HG02763 (cell line): Measurements from ENCODE around the gene NOTCH2NLA.
"Not testable (repeated sequence)": the region's sequence is repeated elsewhere in the genome, so short reads cannot be mapped to it uniquely, and the experiment has no call there.

ENCODE experiments used
- ATAC-seq: cut with Tn5 transposase; IDR thresholded peaks from one replicate; pipeline ENCODE4 v1.9.1; 2021; ENCODE audit warnings: mild to moderate bottlenecking, moderate library complexity; ENCODE audit not compliant: unreplicated experiment

Gene NOTCH2NLA

DNA sequence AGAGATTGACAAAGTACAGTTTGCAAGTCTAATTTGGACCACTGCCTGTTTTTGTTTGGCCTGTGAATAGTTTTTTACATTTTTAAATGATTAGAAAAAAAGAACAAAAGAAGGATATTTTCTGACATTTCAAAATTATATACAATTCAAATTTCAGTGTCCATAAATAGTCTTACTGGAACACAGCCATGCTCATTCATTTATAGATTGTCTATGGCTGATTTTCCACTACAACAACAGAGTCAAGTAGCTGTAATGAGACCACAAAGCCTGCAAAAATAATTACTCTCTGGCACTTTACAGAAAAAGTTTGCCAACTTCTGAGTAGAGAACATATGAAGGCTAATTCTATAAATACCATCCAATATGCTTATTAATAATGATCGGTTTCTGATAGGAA, 61.1 kb downstream of the NOTCH2NLA start:
- ATAC-seq: not testable (repeated sequence)

DNA sequence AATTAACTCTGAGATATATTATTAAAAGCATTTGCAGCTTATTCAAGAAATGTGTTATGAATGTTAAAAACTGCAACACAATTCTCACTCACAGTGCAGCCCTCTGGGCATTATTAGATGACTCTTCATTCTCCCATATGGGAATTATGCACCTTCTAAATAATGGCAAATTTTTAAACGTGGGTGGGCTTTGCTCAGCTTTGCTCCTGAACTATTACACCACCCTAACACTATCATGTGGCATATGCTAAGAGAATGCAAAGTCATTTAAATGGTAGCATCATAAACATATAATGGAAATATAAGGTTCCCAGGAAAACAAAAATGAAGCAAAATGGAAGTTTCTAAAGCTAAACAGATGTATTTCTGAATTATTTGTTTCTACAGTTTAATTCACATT, 61.5 kb downstream of the NOTCH2NLA start:
- ATAC-seq: not testable (repeated sequence)

GRCh38 chr1:146144465-146144864, 84.4 kb downstream of the NOTCH2NLA start, which contains the start of gene NBPF10:
Gene NBPF10, minus strand, starts transcription at chr1:146144804. Its CDS starts 35 bp downstream, at chr1:146144769.
- ATAC-seq: not testable (repeated sequence)
